Endothelial cell of umbilical vein (primary cell): ENCODE results near the gene FAM168B. TPM values are rescaled to one million over a fixed set of nuclear protein-coding genes. Genes with fewer than 3 reads are reported as not detected.

Experiments
- BruUV-seq: library from RNA; stranded (reverse); fragments of 400-500 nt; replicated peaks from 2 replicates; lab custom pipeline; 2021; lab: Mats Ljungman, UMichigan
- CTCF ChIA-PET: fragments of 300-600, 350-600 bp; sonication (Branson Sonifier 250); formaldehyde crosslinking; loops from one replicate; lab custom pipeline; 2021; ENCODE audit warnings: antibody characterized with exemption, inconsistent platforms; lab: Charles Lee
- POLR2A ChIA-PET: fragments of 300-600, 350-600 bp; sonication (Branson Sonifier 250); formaldehyde crosslinking; loops from one replicate; lab custom pipeline; 2021; ENCODE audit warnings: antibody characterized with exemption, inconsistent platforms; lab: Charles Lee
- DNase-seq: peaks from one replicate; pipeline ENCODE4 v3.0.0-alpha.2; 2011; ENCODE audit warnings: low read depth, low spot score
- FAIRE-seq: peaks from 2 replicates; lab custom pipeline; 2011; peaks lifted over from hg19 to GRCh38; lab: Jason Lieb, UNC
- H2AFZ ChIP-seq: 2 replicates; pipeline ENCODE4 v1.6.0; 2012; ENCODE audit warnings: low read depth, low read length, control low read depth, inconsistent platforms
- H3K27ac ChIP-seq: 2 replicates; pipeline ENCODE4 v1.5.1; 2011; ENCODE audit warnings: low read depth, mild to moderate bottlenecking, control low read depth, low read length, moderate library complexity; ENCODE audit not compliant: insufficient read depth
- H3K27me3 ChIP-seq, 2 experiments: 2 replicates each; pipeline versions ENCODE4 v1.6.0 to v1.6.1; 2011; ENCODE audit warnings: low read length in 2 of 2, mixed read lengths in 1 of 2; ENCODE audit not compliant: control insufficient read depth in 2 of 2, insufficient read depth in 2 of 2
- H3K36me3 ChIP-seq, 2 experiments: 2 replicates in 1 of 2; 3 replicates in 1 of 2; pipeline ENCODE4 v1.5.1; 2011; ENCODE audit warnings: low read length in 2 of 2, mild to moderate bottlenecking in 1 of 2, moderate library complexity in 1 of 2; ENCODE audit not compliant: control insufficient read depth in 2 of 2, insufficient read depth in 2 of 2; ENCODE audit errors: extremely low read depth in 1 of 2
- H3K4me1 ChIP-seq: 3 replicates; pipeline ENCODE4 v1.5.1; 2011; ENCODE audit warnings: mild to moderate bottlenecking, low read length; ENCODE audit not compliant: control insufficient read depth, insufficient read depth; ENCODE audit errors: extremely low read depth
- H3K4me2 ChIP-seq: 2 replicates; pipeline ENCODE4 v1.6.1; 2011; ENCODE audit warnings: low read length, control low read depth, mixed read lengths; ENCODE audit not compliant: insufficient read depth
- H3K4me3 ChIP-seq, 3 experiments: fragments of 200-600 bp in 1 of 3; sonication (generic), shearing (Covaris generic) in 1 of 3; replicated peaks in 1 of 3; 2 replicates each; pipeline ENCODE4 v1.5.1; 2011 to 2016; ENCODE audit warnings: control low read depth in 3 of 3, low read length in 3 of 3, mild to moderate bottlenecking in 2 of 3, inconsistent platforms in 1 of 3, low read depth in 1 of 3, moderate library complexity in 1 of 3; ENCODE audit not compliant: insufficient read depth in 1 of 3
- H3K79me2 ChIP-seq: 2 replicates; pipeline ENCODE4 v1.6.0; 2012; ENCODE audit warnings: low read length, inconsistent platforms; ENCODE audit not compliant: control insufficient read depth, insufficient read depth
- H3K9ac ChIP-seq: replicated peaks from 2 replicates; pipeline ENCODE3; 2011; ENCODE audit warnings: low read length, control low read depth; ENCODE audit not compliant: insufficient read depth; ENCODE audit errors: extremely low read depth
- H3K9me1 ChIP-seq: replicated peaks from 3 replicates; pipeline ENCODE4 v1.6.0; 2011; ENCODE audit warnings: mild to moderate bottlenecking, low read length; ENCODE audit not compliant: control insufficient read depth, insufficient read depth; ENCODE audit errors: extremely low read depth
- H3K9me3 ChIP-seq: replicated peaks from 2 replicates; pipeline ENCODE4 v1.5.1; 2012; ENCODE audit warnings: low read length, inconsistent platforms; ENCODE audit not compliant: control insufficient read depth, insufficient read depth
- H4K20me1 ChIP-seq: replicated peaks from 2 replicates; pipeline ENCODE3; 2011; ENCODE audit warnings: mild to moderate bottlenecking, low read length; ENCODE audit not compliant: control insufficient read depth, insufficient read depth; ENCODE audit errors: extremely low read depth
- EZH2 ChIP-seq: IDR thresholded peaks from 2 replicates; pipeline ENCODE4 v1.6.1; 2012; ENCODE audit warnings: borderline replicate concordance, low read depth, mild to moderate bottlenecking, moderate library complexity, low read length, inconsistent platforms; ENCODE audit not compliant: severe bottlenecking
- FOS ChIP-seq: IDR thresholded peaks from 2 replicates; pipeline ENCODE4 v1.6.1; 2011; ENCODE audit warnings: mild to moderate bottlenecking, low read length, moderate library complexity, borderline replicate concordance; ENCODE audit not compliant: insufficient read depth
- GATA2 ChIP-seq: IDR thresholded peaks from 2 replicates; pipeline ENCODE4 v1.7.0; 2011; ENCODE audit warnings: low read depth, mild to moderate bottlenecking, moderate library complexity, mixed read lengths, low read length; ENCODE audit not compliant: insufficient read length, insufficient read depth
- JUN ChIP-seq: IDR thresholded peaks from 2 replicates; pipeline ENCODE4 v1.6.1; 2011; ENCODE audit warnings: borderline replicate concordance, low read depth; ENCODE audit not compliant: insufficient read length, insufficient read depth
- MAX ChIP-seq: IDR thresholded peaks from 2 replicates; pipeline ENCODE4 v1.6.1; 2011; ENCODE audit not compliant: insufficient read depth, insufficient read length
- MYC ChIP-seq: IDR thresholded peaks from one replicate; pipeline ENCODE4 v1.6.1; 2011; ENCODE audit warnings: mild to moderate bottlenecking, low read depth, low read length
- POLR2A ChIP-seq: IDR thresholded peaks from 2 replicates; pipeline ENCODE4 v1.6.1; 2012; ENCODE audit warnings: low read depth, mild to moderate bottlenecking, control low read depth, low read length
- POLR2AphosphoS5 ChIP-seq: IDR thresholded peaks from 2 replicates; pipeline ENCODE4 v1.6.1; 2012; ENCODE audit warnings: low read depth, mild to moderate bottlenecking, control low read depth, low read length, moderate library complexity; ENCODE audit not compliant: insufficient read depth
- dilution Hi-C: fragments of 300-500 bp; cut with MboI; formaldehyde crosslinking; loops from one replicate; pipeline ENCODE4 v1.15.0; 2019; ENCODE audit warnings: low sequenced_read_pairs; ENCODE audit not compliant: extremely low pct_ligation_motif_present
- intact Hi-C: fragments of 100-400 bp; cut with micrococcal nuclease; formaldehyde crosslinking; loops from one replicate; pipeline ENCODE4 v1.10.0; 2022
- polyA plus RNA-seq, 4 experiments: library from polyadenylated mRNA; depleted of rRNA in 3 of 4; stranded (reverse) in 3 of 4; unstranded in 1 of 4; fragments of >200 nt; gene quantifications; 2 replicates each; pipeline versions ENCODE4 v1.2.1 to v1.2.3, GENCODE V29; 2011 to 2012; ENCODE audit warnings: missing spikeins in 1 of 4
- total RNA-seq: library from RNA; stranded (reverse); gene quantifications from 2 replicates; pipeline ENCODE4 v1.2.3, GENCODE V29; 2021
- TF ChIP-seq, protein P1 (sequence below), 2 donors: IDR thresholded peaks; 1 replicate in 1 of 2; 2 replicates in 1 of 2; pipeline ENCODE4 v1.5.1; 2011; ENCODE audit warnings: low read length in 2 of 2, mild to moderate bottlenecking in 2 of 2, moderate library complexity in 2 of 2, control low read depth in 1 of 2, inconsistent platforms in 1 of 2, low read depth in 1 of 2; ENCODE audit not compliant: insufficient read depth in 1 of 2; ENCODE audit errors: extremely low read depth in 1 of 2

Gene FAM168B
- total and polyA plus RNA-seq, 2 donors (not counting 3 experiments of a cell fraction or from before 2014, with no cell fraction given), result 109 to 183 TPM

DNA sequence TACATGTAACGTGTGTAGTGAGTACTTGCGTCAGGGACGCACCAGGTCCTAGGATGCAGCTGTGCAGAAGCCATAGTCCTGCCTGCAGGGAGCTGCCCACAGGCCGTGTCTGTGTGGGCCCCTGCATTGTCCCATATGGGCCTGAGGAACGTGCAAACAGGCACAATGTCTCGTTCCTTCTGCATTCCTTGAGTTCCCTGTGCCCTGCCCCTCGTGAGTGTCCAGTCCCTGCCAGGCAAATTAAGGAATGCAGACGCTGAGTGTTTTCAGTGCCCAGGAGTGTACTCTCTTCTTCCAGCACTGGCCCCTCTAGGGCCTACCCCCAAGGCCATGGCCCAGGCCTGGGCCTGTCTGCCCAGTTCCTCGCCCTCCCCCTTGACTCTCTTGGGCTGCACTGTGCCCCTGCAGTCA is 61.8 kb downstream of the FAM168B start:
- intact Hi-C loops, result no loop called here
- no peaks in the 10 kb centered on the region for H4K20me1 ChIP-seq
- H3K4me2 ChIP-seq, result no peak overlapping the region
- H3K4me3 ChIP-seq, result no peak overlapping the region
- H3K4me1 ChIP-seq, result no peaks in the 10 kb centered on the region
- DNase-seq (no peak), FAIRE-seq (no peak)
- ChIA-PET CTCF (interaction anchor here (1.2 kb wide), 1 partner anchor 9 kb away, joined by 3 read pairs; no protein-coding TSS in a partner anchor), POLR2A (no interaction called here)
- no TSS peak for BruUV-seq
- no peak overlapping the region for H2AFZ ChIP-seq
- H3K27ac ChIP-seq, result no peak overlapping the region
- no peaks in the 10 kb centered on the region for H3K36me3 ChIP-seq
- H3K9me1 ChIP-seq, result no peaks in the 10 kb centered on the region
- no peak for TF ChIP-seq JUN
- TF ChIP-seq MAX, result no peak
- TF ChIP-seq, protein P1, sequence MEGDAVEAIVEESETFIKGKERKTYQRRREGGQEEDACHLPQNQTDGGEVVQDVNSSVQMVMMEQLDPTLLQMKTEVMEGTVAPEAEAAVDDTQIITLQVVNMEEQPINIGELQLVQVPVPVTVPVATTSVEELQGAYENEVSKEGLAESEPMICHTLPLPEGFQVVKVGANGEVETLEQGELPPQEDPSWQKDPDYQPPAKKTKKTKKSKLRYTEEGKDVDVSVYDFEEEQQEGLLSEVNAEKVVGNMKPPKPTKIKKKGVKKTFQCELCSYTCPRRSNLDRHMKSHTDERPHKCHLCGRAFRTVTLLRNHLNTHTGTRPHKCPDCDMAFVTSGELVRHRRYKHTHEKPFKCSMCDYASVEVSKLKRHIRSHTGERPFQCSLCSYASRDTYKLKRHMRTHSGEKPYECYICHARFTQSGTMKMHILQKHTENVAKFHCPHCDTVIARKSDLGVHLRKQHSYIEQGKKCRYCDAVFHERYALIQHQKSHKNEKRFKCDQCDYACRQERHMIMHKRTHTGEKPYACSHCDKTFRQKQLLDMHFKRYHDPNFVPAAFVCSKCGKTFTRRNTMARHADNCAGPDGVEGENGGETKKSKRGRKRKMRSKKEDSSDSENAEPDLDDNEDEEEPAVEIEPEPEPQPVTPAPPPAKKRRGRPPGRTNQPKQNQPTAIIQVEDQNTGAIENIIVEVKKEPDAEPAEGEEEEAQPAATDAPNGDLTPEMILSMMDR (IDR thresholded peaks at IDR 0.05; ENCODE audit: extremely low read depth in 1 of 2, insufficient read depth in 1 of 2, low read depth in 1 of 2, low read length in 2 of 2), result no peak
- no peak for TF ChIP-seq FOS
- TF ChIP-seq GATA2, result no peak
- no peak for TF ChIP-seq POLR2A
- TF ChIP-seq POLR2AphosphoS5, result no peak
- TF ChIP-seq EZH2, result no peak
- TF ChIP-seq MYC, result no peak
- H3K79me2 ChIP-seq, result no peaks in the 10 kb centered on the region
- no peaks in the 10 kb centered on the region for H3K9me3 ChIP-seq
- H3K27me3 ChIP-seq, result peaks cover 22 to 24% of the 10 kb centered on the region in 2 experiments
- no peak overlapping the region for H3K9ac ChIP-seq
- dilution Hi-C loops, result no loop called here
